AG04450 (cell line): Measurements from ENCODE around the gene WNT16. TPM values are rescaled to one million over a fixed set of nuclear protein-coding genes. Genes with fewer than 3 reads are reported as not detected.
A peak's percentile ranks its signal among the peaks of the same experiment; 100 is the strongest.

Experiments
- CTCF ChIA-PET: fragments of 300-600, 350-600 bp; formaldehyde crosslinking; extraction: SDS; loops from one replicate; lab custom pipeline; 2022; ENCODE audit warnings: antibody characterized with exemption, inconsistent platforms; lab: Charles Lee
- POLR2A ChIA-PET: fragments of 350-600 bp; formaldehyde crosslinking; extraction: SDS; loops from one replicate; lab custom pipeline; 2021; ENCODE audit warnings: antibody characterized with exemption, inconsistent platforms; lab: Yijun Ruan, JAX
- DNase-seq: peaks from one replicate; pipeline ENCODE4 v3.0.0-alpha.2; 2011; ENCODE audit warnings: low read depth, low spot score
- H3K27ac ChIP-seq: one replicate; pipeline ENCODE4 v1.5.1; 2012; ENCODE audit warnings: low read depth, low read length, control low read depth
- H3K27me3 ChIP-seq: one replicate; pipeline ENCODE4 v1.6.0; 2012; ENCODE audit warnings: low read length; ENCODE audit not compliant: control insufficient read depth, insufficient read depth
- H3K4me3 ChIP-seq: 2 replicates; pipeline ENCODE4 v1.5.1; 2011; ENCODE audit warnings: mild to moderate bottlenecking, low read depth, low read length, control low read depth
- H3K9me3 ChIP-seq: 2 replicates; pipeline ENCODE4 v1.5.1; 2012; ENCODE audit warnings: low read length; ENCODE audit not compliant: control insufficient read depth, insufficient read depth
- polyA plus RNA-seq: library from polyadenylated mRNA; depleted of rRNA; stranded (reverse); fragments of >200 nt; gene quantifications from 2 replicates; pipeline ENCODE4 v1.2.3, GENCODE V29; 2011
- TF ChIP-seq, protein P1 (sequence below): IDR thresholded peaks from 2 replicates; pipeline ENCODE4 v1.5.1; 2011; ENCODE audit warnings: low read depth, low read length, control low read depth, inconsistent platforms

WNT16 gene
- polyA plus RNA-seq, 1 experiment, result 0.89 TPM

DNA sequence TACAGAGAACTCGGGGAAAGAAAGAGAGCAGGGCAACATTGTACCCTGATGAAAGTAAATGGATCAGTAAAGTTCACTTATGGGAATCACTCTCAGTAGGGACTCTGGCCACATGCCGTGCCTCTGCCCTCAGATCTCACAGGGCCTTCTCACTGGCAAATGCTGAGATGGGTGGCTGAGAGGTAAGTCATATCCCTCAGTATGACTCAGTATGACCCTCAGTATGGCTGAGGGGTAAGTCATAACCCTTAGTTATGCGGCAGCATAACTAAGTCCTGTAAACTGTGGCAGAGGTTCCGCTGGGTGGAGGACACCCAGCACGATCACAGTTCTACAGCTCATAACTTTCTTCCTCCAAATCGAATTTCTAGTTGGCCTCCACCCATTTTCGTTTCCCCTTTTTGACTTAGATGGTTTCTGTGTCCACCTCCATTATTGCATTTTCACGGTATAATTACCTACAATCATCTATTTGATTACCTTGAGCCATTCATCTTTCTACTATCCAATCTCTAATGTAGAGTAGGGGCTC is 26.5 kb upstream of the WNT16 start:
- POLR2A ChIA-PET, result no interaction called here

DNA sequence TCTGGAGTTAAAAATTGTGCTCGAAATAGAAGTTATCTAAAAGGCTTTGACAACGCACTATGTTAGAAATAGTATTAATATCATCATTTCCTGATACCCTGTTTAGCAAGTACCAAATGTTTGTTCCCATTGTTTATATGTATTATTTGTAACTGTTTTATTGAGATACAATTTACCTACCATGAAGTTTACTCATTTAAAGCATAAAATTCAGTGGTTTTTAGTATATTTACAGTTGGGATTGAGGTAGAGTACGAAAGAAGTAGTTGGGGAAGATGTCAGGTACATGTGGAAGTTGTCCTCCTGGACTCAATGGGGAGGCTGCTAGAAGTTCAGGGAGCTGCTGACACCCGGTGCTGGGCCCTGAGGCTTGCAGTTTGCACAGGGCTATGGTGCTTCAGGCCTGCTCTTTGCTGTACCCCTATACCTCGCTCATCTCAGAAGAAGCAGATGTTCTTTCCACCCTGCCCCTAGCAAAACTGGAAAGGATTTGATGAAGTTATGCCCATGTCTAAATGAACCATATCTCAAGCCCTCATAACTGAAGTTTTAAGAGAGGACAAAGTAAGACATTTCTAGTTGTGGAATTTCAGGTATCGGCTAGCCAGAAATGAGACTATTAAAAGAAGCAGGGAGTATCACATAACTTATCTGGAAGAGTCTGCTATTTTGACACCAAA is 25.2 kb upstream of the WNT16 start:
- TF ChIP-seq, protein P1, sequence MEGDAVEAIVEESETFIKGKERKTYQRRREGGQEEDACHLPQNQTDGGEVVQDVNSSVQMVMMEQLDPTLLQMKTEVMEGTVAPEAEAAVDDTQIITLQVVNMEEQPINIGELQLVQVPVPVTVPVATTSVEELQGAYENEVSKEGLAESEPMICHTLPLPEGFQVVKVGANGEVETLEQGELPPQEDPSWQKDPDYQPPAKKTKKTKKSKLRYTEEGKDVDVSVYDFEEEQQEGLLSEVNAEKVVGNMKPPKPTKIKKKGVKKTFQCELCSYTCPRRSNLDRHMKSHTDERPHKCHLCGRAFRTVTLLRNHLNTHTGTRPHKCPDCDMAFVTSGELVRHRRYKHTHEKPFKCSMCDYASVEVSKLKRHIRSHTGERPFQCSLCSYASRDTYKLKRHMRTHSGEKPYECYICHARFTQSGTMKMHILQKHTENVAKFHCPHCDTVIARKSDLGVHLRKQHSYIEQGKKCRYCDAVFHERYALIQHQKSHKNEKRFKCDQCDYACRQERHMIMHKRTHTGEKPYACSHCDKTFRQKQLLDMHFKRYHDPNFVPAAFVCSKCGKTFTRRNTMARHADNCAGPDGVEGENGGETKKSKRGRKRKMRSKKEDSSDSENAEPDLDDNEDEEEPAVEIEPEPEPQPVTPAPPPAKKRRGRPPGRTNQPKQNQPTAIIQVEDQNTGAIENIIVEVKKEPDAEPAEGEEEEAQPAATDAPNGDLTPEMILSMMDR, result no peak
- H3K4me3 ChIP-seq, result no peak overlapping the region
- no peaks in the 10 kb centered on the region for H3K9me3 ChIP-seq
- POLR2A ChIA-PET, result no interaction called here
- CTCF ChIA-PET, result no interaction called here
- no peak overlapping the region for H3K27ac ChIP-seq
- DNase-seq, result no peak
- no peaks in the 10 kb centered on the region for H3K27me3 ChIP-seq

More for the DNA sequence above, 26.5 kb upstream of the WNT16 start:
- DNase-seq, result peak; percentile 54
- Histone ChIP-seq H3K4me3 (no peak overlapping the region), H3K9me3 (no peaks in the 10 kb centered on the region), H3K27ac (peak overlapping the region; percentile 66), H3K27me3 (no peaks in the 10 kb centered on the region)
- TF ChIP-seq, protein P1, result no peak
- CTCF ChIA-PET, result no interaction called here

DNA sequence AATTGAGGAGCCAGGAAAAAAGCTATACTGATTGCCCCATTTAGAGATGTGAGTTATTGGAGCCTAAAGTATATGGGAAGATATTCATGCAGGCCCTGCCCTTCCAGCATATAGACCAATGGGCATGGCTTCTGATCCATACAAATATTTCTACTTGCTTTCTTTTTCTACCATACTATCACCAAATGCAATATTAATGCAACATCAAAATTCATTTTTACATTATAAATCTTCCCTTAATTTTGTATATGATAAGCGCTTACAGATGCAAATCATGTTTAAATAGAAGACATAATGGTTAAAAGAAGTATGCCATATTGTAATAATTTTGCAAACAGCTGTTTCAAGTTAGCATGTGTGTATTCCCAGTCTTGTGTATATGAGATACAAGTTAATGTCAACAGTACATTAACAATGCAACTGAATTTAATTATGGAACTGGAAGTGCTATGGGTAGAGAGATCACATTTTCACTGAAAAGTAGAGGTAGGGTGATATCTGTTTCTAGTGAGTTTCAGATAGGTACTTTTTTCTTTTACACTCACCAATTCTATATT is 24.6 kb upstream of the WNT16 start:
- TF ChIP-seq, protein P1, result no peak
- H3K27ac ChIP-seq, result no peak overlapping the region
- no peak overlapping the region for H3K4me3 ChIP-seq
- no peaks in the 10 kb centered on the region for H3K27me3 ChIP-seq
- POLR2A ChIA-PET, result no interaction called here
- H3K9me3 ChIP-seq, result no peaks in the 10 kb centered on the region
- CTCF ChIA-PET, result interaction anchor here (1.6 kb wide), 1 partner anchor 26 kb away, joined by 5 read pairs; no protein-coding TSS in a partner anchor
- DNase-seq, result no peak

DNA sequence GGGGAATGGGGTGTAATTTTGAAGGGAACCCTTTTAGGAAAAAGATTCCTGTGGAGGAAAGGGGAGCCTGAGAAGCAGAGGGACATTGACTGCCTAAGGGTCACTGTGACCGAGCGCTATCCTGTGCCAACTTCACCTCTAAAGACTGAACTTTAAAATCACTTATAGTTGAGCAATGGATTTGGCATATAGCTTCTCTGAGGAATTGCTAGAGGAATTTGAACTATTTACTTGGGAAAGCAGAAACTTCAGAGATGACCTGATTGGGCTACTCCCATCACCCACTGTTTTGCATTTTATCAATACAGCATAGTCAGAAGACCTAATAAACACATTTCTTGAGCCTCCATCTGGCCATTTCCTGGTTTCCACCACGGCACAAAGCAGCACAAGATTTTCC is 23.7 kb upstream of the WNT16 start:
- no peaks in the 10 kb centered on the region for H3K9me3 ChIP-seq
- TF ChIP-seq, protein P1, result no peak
- no peak overlapping the region for H3K27ac ChIP-seq
- no peak overlapping the region for H3K4me3 ChIP-seq
- H3K27me3 ChIP-seq, result no peaks in the 10 kb centered on the region
- no peak for DNase-seq
- POLR2A ChIA-PET, result no interaction called here
- CTCF ChIA-PET, result interaction anchor here (1.6 kb wide), 1 partner anchor 25 kb away, joined by 5 read pairs; no protein-coding TSS in a partner anchor

DNA sequence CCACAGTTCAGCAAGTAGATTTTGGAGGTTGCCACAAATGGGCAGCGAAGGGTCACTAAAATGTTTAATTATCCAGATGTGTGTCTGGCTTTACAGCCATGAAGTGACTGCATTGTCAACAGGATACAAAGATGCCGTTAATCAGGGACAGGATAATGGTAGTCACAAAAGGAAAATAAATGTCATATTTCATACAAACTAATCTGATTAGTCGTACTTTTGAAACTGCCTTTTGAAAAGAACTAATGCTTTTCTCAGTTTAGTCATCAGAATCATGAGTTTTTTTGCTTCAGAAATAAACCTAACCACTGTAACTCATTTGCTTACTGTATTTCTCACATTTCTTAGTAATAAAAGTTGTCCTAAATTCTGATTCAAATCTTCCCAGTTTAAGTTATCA is 22.2 kb upstream of the WNT16 start:
- POLR2A ChIA-PET, result no interaction called here
- CTCF ChIA-PET, result no interaction called here
- Histone ChIP-seq H3K9me3 (no peaks in the 10 kb centered on the region), H3K27ac (no peak overlapping the region), H3K27me3 (no peaks in the 10 kb centered on the region), H3K4me3 (no peak overlapping the region)
- TF ChIP-seq, protein P1, result no peak
- no peak for DNase-seq
